Right lobe of liver (tissue), 6 donors: ENCODE data around the gene SBSN. TPM values are rescaled to one million over a fixed set of nuclear protein-coding genes. Genes with fewer than 3 reads are reported as not detected.

Source experiments
- ATAC-seq, 4 donors: fragments of 200-7000 bp; cut with Tn5 transposase; one replicate each; pipeline ENCODE4 v1.9.1; 2020; ENCODE audit warnings: mild to moderate bottlenecking in 4 of 4, moderate library complexity in 4 of 4
- DNase-seq, 3 donors: peaks; one replicate each; pipeline ENCODE4 v3.0.0-alpha.2; 2020
- H3K27ac ChIP-seq, 3 donors: fragments of 200-600 bp; one replicate each; pipeline ENCODE4 v1.8.0; 2022
- H3K27me3 ChIP-seq, 2 donors: fragments of 200-600 bp; one replicate each; pipeline ENCODE4 v1.8.0; 2022
- H3K36me3 ChIP-seq, 4 donors: fragments of 200-600 bp; sonication (generic) in 1 of 4; one replicate each; pipeline versions ENCODE4 v1.5.1 to v1.8.0; 2017 to 2022; ENCODE audit warnings: control low read depth in 1 of 4
- H3K4me1 ChIP-seq, 4 donors: fragments of 200-600 bp; sonication (generic) in 1 of 4; one replicate each; pipeline versions ENCODE4 v1.5.1 to v1.8.0; 2017 to 2022; ENCODE audit warnings: control low read depth in 1 of 4
- H3K4me3 ChIP-seq, 3 donors: fragments of 200-600 bp; one replicate each; pipeline ENCODE4 v1.8.0; 2022
- H3K9me3 ChIP-seq, 4 donors: fragments of 200-600 bp; sonication (generic) in 1 of 4; one replicate each; pipeline versions ENCODE4 v1.5.1 to v1.8.0; 2017 to 2022; ENCODE audit warnings: control low read depth in 1 of 4
- CTCF ChIP-seq, 4 donors: fragments of 200-600 bp in 3 of 4; fragments of 450-650 bp in 1 of 4; IDR thresholded peaks; one replicate each; pipeline versions ENCODE4 v1.5.1 to v1.8.0; 2016 to 2022; ENCODE audit warnings: antibody characterized with exemption in 4 of 4, mild to moderate bottlenecking in 2 of 4
- POLR2A ChIP-seq: fragments of 450-650 bp; IDR thresholded peaks from one replicate; pipeline ENCODE4 v1.6.1; 2017; ENCODE audit warnings: antibody characterized with exemption, mild to moderate bottlenecking
- WGBS: methylation state at CpG from one replicate; pipeline ENCODE4 v1.1.6; 2018; ENCODE audit warnings: low coverage, low lambda C conversion rate; ENCODE audit not compliant: insufficient coverage; ENCODE audit errors: missing lambda C conversion rate; 5-methylcytosine and 5-hydroxymethylcytosine counted together
- intact Hi-C, 2 donors: fragments of 100-400 bp; cut with DNase I; formaldehyde crosslinking; loops; one replicate each; pipeline versions ENCODE4 v1.11.2 to v1.14.1; 2022
- total RNA-seq, 6 experiments: library from RNA; depleted of rRNA in 2 of 6; stranded (reverse); fragments of >200 nt in 2 of 6; fragmentation: NEBNext Ultra II Directional in 3 of 6; extraction: Animal tissue kit (Norgen Biotek cat#: 25700) in 3 of 6; gene quantifications; one replicate each; pipeline versions ENCODE4 v1.1.0 to v1.2.4, GENCODE V29; 2016 to 2023
- donor health status: DM: no; HTN: yes; CAD: no.
- donor health status: DM: no; HTN: no; CAD: no.
- donor health status: DM: no; HTN: no; CAD: no.
- donor health status: DM: no; HTN: yes; CAD: no.
- donor health status: DM: no; HTN: yes; CAD: no.

Gene SBSN
- total RNA-seq, 6 experiments from 2014 or later, result 0.24 TPM; not detected in 5

GRCh38 chr19:35555301-35556005 is 27.3 kb upstream of the SBSN start:
- Histone ChIP-seq H3K27ac (no peak overlapping the region), H3K27me3 (no peaks in the 10 kb centered on the region), H3K36me3 (no peaks in the 10 kb centered on the region), H3K4me1 (no peaks in the 10 kb centered on the region), H3K9me3 (no peaks in the 10 kb centered on the region), H3K4me3 (no peak overlapping the region)
- DNase-seq, result no peak
- TF ChIP-seq POLR2A (no peak), CTCF (IDR thresholded peaks at IDR 0.05) (peak in 3 of 4 donors; percentile 6 to 12 (median 11))
- ATAC-seq, result peak in 2 of 4 donors; percentile 20 to 54
- 51% methylated on average over 11 of the region's 30 CpGs for WGBS
- intact Hi-C loops, result no loop called here

DNA sequence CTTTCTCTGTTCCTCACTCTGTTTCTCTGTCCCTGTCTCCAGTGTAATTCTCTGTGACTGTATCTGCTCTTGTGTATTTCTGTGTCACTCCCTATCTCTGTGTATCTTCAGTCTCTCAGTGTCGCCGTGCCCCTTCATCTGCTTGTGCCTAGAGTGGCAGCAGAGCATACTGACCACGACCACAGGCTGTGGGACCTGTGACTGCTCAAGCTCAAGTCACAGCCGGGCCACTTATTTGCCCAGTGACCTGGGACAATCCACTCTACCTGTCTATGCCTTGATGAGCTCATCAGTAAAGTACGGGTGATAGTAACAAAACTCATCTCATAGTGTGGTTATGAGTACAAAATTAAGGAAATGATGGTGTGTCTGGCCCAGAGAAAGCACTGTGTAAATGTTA is 26.0 kb upstream of the SBSN start:
- no peak overlapping the region for H3K4me3 ChIP-seq
- TF ChIP-seq CTCF (IDR thresholded peaks at IDR 0.05) (no peak), POLR2A (no peak)
- no peaks in the 10 kb centered on the region for H3K4me1 ChIP-seq
- H3K27me3 ChIP-seq, result no peaks in the 10 kb centered on the region
- DNase-seq, result no peak
- H3K9me3 ChIP-seq, result no peaks in the 10 kb centered on the region
- no peaks in the 10 kb centered on the region for H3K36me3 ChIP-seq
- ATAC-seq, result no peak
- intact Hi-C loops, result no loop called here
- H3K27ac ChIP-seq, result no peak overlapping the region
- 64% methylated on average over 5 of the region's 5 CpGs for WGBS

GRCh38 chr19:35553385-35554000 is 25.4 kb upstream of the SBSN start:
- Histone ChIP-seq H3K9me3 (no peaks in the 10 kb centered on the region), H3K27ac (no peak overlapping the region), H3K36me3 (no peaks in the 10 kb centered on the region), H3K4me3 (no peak overlapping the region), H3K4me1 (no peaks in the 10 kb centered on the region), H3K27me3 (no peaks in the 10 kb centered on the region)
- TF ChIP-seq CTCF (IDR thresholded peaks at IDR 0.05) (no peak), POLR2A (no peak)
- ATAC-seq (no peak), DNase-seq (no peak)
- 47% methylated on average over 3 of the region's 14 CpGs for WGBS
- intact Hi-C loops, result no loop called here

DNA sequence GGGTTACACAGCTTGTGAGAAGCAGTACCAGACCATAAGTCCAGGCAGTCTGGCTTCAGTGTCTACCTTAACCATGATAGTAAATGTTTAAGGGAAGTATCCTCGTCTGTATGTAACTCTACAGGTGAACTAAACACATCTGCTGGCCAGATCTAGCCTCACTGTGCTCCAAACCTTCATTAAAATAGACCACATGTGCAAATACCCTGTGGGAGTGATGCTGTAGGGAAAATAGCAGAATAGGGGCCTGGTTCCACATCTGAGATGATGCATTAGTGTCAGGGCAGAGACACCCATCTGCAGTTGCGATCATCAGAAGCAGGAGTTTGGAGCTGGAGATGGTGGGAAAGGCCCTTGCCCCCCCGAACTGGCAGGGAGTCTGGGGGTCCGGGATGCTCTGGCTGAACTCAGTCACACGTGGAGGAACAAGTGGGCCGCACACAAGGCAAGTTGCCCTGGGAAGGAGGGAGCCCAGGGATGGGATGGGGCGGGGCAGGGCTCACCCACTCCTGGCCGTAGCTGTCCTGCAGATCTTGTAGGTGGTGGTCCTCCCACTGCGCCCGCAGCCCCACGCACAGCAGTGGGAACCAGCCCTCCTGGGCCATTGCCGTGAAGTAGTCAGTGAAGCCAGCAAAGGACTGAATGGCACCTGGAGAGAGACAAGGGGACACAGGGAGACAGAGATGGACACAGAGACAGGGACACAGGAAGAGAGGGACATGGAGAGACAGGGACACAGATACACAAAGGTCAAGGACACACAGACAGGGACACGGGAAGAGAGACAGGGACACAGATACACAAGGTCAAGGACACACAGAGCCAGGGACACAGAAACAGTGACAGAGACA is 24.6 kb upstream of the SBSN start:
- WGBS, result 60% methylated on average over 9 of the region's 13 CpGs
- Histone ChIP-seq H3K4me3 (no peak overlapping the region), H3K9me3 (no peaks in the 10 kb centered on the region), H3K36me3 (no peaks in the 10 kb centered on the region), H3K27me3 (no peaks in the 10 kb centered on the region), H3K4me1 (no peaks in the 10 kb centered on the region), H3K27ac (no peak overlapping the region)
- DNase-seq (no peak), ATAC-seq (no peak)
- intact Hi-C loops, result no loop called here
- TF ChIP-seq CTCF (IDR thresholded peaks at IDR 0.05) (no peak), POLR2A (no peak)
